GM19372 (cell line): ENCODE results near the gene ZMYND8.
"Not testable (repeated sequence)": the region's sequence is repeated elsewhere in the genome, so short reads cannot be mapped to it uniquely, and the experiment has no call there.

Experiments used
- ATAC-seq: cut with Tn5 transposase; IDR thresholded peaks from one replicate; pipeline ENCODE4 v1.9.1; 2021; ENCODE audit warnings: mild to moderate bottlenecking, low read depth, moderate library complexity; ENCODE audit not compliant: unreplicated experiment

The ZMYND8 gene

GRCh38 chr20:47272893-47273590, 83.5 kb downstream of the ZMYND8 start:
- no peak for ATAC-seq

GRCh38 chr20:47271046-47271615, 85.4 kb downstream of the ZMYND8 start:
- ATAC-seq, result no peak

- ATAC-seq, result no peak
These were observed 87.0 kb downstream of the ZMYND8 start for GRCh38 chr20:47269309-47270165.

DNA sequence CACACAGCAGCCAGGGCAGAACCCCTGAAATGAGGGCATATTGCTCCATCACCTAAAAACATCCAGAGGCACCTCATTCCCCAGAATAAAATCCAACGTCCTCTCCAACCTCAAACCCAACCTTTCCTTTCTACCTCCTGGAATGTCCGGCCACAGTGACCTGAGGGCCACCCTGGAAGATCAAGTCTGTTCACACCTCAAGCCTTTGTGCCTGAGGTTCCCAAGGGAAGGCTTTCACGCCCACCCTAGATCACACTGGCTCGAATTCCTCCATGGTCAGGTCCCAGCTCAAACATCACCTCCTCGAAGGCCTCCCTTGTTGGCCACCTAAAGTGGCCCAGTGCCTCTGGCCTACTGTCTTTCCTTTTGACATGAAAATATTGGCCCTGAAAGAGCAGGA, 88.9 kb downstream of the ZMYND8 start:
- no peak for ATAC-seq

- ATAC-seq, result no peak
These were observed 89.5 kb downstream of the ZMYND8 start for GRCh38 chr20:47266847-47267515.

DNA sequence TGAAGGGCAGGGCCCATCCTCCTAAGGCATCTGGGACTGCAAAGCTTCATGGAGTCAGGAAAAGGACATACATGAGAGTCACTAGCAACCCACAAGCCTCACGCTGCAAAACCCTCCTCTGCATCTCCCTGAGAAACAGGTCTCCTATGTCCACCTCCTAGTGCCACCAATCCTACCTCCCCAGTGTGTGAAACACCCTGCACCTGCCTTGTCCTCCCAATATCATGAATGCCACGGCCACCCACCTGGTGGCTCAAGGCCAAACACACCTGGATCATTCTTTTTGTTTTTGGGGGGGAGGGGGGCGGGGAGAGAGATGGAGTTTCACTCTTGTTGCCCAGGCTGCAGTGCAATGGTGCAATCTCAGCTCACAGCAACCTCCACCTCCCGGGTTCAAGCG, 90.5 kb downstream of the ZMYND8 start:
- ATAC-seq, result no peak

DNA sequence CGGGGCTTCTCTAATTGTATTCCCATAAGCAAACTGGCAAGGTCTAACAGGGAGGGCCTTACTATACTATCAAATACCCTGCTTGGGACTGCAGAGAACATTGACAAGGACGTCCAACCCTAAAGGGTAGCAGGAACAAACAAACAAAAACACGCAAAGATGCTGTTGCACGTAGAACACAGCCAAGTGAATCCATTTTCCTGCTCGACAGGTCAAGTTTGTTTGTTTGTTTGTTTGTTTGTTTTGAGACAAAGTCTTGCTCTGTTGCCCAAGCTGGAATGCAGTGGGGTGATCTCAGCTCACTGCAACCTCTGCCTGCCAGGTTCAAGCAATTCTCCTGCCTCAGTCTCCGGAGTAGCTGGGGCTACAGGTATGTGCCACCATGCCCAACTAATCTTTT, 91.3 kb downstream of the ZMYND8 start:
- no peak for ATAC-seq

- not testable (repeated sequence) for ATAC-seq
These were observed 92.2 kb downstream of the ZMYND8 start for GRCh38 chr20:47264137-47264769.

DNA sequence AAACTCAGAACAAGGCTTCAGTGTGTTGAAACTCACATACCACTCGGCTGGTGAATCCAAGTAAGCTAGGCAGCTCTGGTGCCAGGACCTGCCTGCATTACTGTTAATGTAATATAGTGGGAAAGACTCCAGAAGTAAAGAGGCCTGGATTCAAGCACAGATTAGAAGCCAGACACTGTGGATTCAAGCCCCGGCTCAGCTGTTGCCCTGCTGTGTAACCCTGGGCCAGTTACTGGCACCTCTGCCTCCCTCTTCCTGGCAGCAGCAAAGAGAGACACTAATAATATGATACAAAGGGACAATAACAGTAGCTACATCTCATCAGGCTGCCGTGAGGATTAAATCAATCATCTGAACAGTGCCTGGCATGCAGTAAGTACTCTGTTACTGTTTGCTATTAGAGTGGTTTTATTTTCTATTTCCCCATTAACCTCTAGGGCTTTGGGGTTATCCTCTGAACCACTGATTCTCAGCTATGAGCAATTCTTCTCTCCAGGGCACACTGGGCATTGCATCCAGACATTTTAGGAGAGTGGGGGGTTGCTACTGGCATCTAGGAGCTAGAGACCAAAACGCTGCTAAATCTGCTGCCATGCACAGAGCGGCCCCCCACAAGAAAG, 92.9 kb downstream of the ZMYND8 start:
- no peak for ATAC-seq

DNA sequence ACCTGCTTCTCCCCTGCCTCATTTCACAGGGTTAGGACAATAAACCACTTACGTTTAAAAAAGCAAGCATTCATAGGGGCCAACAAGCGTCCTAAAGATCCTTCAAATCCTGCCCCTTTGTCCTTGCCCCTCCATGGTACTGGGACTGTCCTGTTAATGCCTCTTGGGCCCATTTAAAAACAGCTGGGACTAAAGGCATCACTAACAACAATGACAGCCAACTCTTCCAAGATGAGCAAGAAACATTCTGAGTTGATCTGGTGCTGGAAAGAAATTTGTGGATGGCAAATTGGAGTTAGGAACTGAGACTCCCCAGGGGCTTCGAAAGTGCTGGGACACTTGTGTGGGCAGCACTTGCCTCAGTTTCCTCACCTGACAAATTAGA, 93.4 kb downstream of the ZMYND8 start:
- no peak for ATAC-seq

- ATAC-seq, result peak; percentile 52
These were observed 94.0 kb downstream of the ZMYND8 start for GRCh38 chr20:47262365-47263013.

DNA sequence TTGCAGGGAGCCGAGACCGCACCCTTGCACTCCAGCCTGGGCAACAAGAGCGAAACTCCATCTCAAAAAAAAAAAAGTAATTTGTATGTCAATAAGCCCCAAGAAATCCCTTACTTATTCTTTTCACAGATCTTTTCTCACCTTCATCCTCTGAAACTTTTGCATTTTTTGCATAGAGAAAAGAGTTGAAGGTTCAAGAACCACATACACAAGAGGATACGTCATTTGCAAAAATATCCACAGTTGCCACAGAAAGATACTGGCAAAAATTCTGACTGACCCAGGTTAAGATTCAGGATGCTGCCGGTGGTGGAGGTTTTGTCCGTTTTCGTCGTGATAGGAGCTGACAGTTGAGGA, 94.5 kb downstream of the ZMYND8 start:
- peak; percentile 13 for ATAC-seq

DNA sequence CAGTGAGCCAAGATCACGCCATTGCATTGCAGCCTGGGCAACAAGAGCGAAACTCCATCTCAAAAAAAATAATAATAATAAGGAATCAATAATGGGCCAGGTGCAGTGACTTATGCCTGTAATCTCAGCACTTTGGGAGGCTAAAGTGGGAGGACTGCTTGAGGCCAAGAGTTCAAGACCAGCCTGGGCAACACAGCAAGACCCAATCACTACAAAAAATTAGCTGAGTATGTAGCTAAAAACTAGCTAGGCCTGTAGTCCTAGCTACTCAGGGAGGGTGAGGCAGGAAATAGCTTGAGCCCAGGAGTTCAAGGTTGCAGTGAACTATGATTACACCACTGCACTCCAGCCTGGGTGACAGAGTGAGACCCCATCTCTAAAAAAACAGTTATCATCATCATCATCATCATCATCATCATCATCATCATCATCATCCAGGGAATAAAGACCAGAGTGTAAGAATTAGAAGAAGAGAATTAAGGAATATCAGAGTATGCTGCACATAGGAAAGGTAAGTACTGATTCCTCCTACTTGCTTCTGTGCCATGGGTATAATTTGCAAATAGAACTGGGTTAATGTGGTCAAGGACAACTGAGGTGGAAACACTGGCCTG, 95.2 kb downstream of the ZMYND8 start:
- ATAC-seq, result not testable (repeated sequence)

- not testable (repeated sequence) for ATAC-seq
These were observed 95.9 kb downstream of the ZMYND8 start for GRCh38 chr20:47260540-47261126.

DNA sequence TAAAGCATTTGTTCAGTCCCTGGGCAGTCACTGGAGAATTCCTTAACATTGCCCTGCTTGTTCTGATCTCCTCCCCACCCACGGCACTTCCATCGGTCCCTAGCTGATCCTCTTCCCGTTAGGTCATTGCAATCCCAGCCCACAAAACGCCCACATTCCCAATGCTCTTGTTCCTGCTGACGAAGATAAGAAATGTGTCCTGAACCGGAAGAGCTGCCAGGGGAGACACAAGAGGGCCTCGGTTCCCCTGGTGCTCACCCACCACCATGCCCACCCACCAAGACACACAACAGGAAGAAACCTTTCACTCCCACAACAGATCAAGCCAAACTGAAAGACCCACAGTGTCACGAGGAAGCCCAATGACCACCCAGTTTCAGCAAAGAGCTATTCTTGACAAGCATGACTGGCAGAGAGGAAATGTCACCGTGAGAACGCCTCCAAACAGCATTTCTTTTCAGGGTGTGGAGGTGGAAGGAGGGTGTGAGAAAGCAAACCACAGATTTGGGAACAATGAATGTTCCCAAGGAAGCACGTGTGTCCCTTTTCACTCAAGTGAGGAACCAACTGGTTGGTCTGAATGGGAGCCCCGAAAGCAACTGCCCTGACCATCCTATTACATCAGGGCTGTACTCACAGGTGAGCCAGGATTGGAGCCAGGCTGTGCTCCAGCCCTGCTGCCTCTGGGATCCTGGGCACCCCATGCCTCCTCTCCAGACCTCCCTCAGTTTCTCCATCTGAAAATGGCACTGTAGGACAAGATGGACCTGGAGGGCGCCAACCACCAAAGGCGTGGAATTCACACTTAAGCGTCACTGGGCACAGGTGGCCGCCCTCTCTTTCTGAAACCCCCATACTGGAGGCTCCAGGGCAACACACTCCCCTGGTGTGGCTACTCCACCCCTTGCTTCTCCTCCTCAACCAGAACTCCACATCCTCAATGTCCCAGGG, 97.5 kb downstream of the ZMYND8 start:
- peak; percentile 50 for ATAC-seq

- no peak for ATAC-seq
These were observed 98.7 kb downstream of the ZMYND8 start for GRCh38 chr20:47257771-47258170.

GRCh38 chr20:47257256-47257655, 99.2 kb downstream of the ZMYND8 start:
- no peak for ATAC-seq
